Nucleus accumbens (tissue), 56 donors: Measurements from ENCODE around the gene EFR3B.

Experiments used
- DNase-seq, 56 donors: peaks; one replicate each; lab custom pipeline; 2025; lab: John Stamatoyannopoulos, UW

Gene EFR3B

DNA sequence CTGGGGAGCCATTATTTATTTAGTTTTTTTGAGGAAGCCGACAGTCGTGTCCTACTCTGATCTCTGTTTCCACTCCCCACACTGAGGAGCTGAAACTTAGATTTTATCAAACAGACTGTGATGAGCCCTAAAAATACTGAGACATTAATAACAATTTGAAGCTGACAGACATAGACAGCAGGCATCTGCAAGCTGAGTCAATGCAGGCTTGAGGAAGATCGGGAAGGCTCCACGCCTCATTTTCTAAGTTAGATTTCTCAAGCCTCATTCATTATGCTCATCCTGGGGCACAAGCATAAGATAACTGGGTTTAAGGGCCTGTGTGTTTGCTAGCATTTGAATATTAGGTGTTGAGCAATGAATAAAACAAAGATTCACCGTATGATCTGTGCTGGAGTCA is 26.3 kb downstream of the EFR3B start:
- DNase-seq, result peak in 4 of 56 donors; percentile 22 to 38 (median 27)

DNA sequence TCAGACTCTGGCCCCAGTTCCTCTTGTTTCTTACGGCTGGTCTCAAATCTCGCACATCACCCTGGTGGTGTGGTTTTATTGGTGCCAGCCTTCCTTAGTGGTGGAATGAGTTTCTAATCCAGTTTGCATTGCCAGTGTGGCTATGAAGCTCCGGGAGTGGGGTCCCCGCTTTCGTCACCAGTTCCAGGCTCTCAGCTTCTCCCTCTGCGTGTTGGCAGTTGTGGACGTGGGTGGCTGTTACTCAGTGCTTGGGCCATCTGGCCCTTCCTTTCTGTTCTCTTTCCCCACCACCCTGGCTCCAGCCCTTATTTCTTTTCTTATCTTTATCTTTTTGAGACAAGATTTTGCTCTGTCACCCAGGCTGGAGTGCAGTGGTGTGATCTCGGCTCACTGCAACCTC is 30.1 kb downstream of the EFR3B start:
- DNase-seq, result no peak

DNA sequence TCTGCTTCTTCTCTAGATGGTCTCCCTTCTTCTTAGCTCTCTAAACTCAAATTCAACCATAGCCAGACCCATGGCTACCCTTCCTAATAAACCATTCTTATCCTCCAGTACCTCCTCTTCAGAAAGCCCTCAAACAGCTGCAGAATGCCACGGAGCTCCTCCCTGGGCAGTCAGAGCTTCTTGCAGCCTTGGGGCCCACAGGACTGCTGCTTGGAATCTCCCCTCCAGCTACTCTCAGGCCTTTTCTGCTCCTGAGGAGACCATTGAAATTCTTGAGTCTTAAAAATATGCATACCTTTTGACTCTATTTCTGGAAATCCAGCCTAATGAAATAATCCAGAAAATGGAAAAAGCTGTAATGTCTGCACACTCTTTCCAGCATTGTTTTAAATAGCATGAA is 30.7 kb downstream of the EFR3B start:
- DNase-seq, result no peak

DNA sequence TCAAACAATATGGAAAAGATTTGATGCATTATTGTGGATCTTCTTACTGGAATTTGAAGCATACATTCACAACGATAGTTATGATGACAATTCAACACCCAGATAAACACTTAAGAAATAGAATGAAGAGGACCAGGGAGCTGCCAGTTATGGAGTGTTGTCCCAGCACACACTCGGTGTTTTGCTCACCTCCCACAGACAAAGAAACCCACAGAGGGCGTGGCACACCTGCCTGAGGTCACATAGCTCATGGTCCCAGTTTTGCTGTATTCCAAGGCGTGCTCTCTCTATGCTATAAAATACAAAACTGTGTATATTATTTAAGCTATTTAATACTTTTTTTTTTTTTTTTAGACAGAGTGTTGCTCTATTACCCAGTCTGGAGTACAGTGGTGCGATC is 31.1 kb downstream of the EFR3B start:
- DNase-seq, result no peak

DNA sequence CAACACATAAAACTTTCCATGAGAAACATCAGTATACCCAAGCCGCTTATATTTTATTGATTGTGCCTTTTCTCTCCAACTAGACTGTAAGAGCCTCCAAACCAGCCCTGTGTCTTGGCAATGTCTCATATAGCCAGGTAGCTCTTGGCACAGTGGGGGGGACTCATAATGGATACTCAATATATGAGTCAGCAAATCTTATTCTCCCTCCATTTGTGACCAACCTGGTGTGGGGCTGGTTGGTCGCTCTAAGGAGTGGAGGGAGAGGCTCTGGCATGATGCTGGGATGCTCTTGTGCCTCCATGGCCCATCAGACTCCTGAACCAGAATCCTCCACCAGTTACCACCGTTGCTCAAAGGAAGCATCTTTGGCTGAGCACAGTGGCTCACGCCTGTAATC is 32.0 kb downstream of the EFR3B start:
- DNase-seq, result no peak

DNA sequence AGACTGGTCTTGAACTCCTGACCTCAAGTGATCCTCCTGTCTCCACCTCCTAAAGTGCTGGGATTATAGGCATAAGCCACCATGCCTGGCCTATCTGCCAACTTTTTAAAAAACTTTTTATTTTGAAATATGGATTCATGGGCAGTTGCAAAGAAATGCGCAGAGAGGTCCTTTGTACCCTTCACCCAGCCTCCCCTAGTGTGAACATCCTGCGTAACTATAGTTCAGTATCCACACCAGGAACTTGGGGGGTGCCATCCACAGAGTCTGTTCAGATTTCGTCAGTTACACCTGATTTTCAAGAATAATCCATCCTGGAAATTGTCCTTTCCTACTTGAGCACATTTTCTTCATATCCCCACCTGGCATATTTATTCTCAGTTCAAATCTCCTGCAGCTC is 33.0 kb downstream of the EFR3B start:
- no peak for DNase-seq

DNA sequence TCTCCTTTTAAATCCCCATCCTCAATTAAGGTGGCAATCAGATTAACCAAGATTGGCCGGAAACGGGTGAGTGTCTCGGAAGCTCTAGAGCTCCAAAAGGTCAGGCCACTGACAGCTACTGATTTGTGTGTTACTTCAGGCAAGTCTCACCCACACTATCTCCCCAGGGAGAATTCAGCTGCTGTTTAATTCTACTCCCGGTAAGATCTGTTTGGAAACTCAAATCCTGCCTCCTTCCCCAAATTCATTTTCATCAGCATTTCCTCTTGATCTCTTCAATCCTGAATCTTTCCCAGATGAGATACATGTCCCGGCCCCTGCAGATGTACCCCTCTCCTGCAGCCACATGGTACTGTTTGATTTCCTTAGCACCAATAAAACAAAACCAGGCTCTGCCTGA is 34.9 kb downstream of the EFR3B start:
- peak in 2 of 56 donors; percentile 7 to 16 for DNase-seq

DNA sequence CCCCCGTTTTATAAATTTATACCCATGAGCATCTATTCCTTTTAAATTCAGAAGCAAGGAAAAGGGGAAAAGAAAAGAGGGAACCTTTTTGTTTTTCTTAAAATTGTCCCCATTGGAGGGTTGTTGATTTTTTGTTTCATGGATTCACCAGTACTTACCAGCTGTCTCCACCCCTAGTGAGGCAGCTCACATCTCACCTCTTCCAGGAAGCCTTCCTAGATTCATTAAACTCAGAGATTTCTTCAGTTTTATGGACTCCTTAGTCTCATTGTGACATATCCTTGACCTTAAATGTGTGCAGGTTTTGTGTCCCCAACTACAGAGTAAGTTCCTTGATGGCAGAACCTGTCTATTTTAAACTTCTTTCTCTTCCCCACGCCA is 35.9 kb downstream of the EFR3B start:
- DNase-seq, result no peak

DNA sequence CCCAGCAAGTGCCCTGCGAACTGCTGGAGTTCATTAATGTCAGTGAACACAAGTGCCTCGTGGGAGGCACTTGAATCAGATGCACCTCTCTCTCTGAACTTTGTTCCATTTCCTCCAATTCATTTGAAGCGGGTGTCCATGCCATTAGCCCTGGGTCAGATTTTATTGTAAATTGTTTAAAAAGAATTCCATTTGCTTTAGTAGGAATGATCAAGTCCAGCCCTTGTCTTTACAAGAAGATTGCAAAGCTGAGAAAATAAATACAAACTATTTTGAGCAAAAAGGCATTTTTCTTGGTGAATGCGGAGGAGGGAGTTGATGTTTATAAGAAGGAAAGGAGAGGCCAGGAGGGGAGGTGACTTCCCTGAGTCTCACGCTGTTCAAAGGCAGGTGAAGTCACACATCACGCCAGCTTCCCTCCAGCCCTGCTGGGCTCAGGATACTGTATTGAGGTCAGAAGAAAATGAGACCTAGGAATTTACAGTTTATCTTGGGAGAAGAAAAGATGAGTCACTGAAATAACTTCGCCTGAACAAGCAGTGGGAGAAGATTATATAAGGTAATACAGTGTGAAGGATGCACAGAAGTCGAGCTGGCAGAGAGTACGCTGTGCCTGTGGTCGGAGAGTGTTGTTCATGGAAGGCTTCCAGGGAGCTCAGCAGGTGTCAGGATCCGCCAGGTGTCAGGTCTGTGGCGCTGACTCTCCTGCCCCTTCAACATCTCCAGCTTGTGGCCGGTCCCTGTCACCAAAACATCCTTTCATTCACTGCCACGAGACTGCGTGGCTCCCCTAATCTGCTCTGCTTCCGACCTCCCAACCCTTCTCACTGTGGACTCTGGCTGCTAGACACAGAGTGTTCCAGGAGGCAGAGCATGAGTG is 36.5 kb downstream of the EFR3B start:
- peak in 8 of 56 donors; percentile 11 to 48 (median 34) for DNase-seq

DNA sequence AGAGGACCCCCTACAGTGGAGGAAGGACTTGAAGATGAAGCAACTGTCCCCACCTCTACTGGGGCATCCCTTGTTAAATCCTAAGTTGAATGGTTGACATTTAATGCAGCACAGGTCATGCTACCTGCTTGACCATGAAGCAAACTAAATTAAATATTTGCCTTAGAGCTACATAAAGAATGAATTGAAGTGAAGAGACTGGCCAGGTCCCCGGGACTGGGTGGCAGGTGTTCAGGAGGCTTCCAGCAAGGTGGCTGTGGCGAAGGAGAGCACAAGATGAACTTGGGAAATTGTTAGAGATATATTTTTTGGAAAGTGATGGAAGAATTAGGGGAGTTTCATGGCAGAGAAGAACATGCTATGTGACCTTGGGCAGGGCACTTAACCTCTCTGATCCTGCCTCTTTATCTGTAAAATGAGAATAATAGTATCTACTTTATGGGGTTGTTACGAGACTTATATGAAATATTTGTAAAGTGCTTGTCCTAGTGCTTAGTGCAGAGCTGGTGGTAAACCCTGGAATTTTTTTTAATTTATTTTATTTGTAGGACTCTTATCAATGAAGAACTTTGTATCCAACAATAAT is 37.3 kb downstream of the EFR3B start:
- DNase-seq, result no peak

DNA sequence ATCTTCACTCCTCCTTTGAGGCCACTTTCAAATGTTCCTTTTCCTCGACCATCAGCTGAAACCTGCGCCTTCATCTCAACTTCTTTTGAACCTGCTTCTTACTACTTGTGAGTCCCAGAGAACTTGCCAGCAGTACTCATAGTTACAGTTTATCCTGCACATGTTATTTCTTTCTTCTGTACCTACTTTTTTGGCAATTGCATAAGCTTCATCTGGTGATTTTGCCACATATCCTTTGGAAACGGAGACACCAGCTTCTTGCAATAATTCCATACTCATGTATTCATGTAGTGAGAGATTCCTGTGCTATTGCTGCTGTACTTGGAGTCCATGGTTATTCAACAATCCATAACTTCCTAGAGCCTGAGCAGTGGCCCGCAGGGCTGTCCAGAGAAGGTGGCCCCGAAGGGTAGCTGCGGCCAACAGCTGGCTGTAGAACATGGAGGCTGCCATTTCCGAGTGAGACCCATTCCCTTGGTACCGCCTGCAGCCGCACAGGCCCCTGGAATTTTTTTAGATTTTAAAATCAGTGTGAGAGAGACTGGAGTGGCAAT is 39.4 kb downstream of the EFR3B start:
- no peak for DNase-seq

DNA sequence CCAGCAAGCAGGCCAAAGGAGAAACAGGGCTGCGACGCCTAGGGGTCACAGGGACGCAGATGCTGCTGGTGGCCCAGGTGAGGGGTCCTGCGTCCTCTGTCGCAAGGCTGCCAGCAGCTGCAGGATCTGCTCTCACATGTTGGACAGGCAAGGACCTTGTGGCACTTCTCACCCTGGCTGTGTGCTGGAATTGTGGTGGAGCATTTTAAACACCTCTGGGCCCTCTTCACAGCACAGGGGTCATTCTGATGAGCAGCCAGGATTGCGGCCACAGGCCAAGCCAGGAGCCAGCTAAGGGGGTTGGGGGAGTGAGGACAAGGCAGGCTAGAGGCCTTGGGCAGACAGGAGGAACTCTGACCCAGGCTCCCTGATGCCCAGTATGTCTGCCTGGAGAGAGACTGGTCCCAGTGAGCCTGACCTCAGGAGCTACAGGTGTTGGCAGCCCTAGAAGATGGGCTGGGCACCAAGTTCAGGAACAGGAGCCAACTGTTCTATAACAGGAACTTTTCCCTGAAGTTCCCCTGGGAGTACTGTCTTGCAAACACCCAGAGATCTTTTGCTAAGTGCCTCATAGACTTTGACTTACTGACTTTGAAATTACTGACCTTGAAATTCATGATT is 40.2 kb downstream of the EFR3B start:
- DNase-seq, result no peak

DNA sequence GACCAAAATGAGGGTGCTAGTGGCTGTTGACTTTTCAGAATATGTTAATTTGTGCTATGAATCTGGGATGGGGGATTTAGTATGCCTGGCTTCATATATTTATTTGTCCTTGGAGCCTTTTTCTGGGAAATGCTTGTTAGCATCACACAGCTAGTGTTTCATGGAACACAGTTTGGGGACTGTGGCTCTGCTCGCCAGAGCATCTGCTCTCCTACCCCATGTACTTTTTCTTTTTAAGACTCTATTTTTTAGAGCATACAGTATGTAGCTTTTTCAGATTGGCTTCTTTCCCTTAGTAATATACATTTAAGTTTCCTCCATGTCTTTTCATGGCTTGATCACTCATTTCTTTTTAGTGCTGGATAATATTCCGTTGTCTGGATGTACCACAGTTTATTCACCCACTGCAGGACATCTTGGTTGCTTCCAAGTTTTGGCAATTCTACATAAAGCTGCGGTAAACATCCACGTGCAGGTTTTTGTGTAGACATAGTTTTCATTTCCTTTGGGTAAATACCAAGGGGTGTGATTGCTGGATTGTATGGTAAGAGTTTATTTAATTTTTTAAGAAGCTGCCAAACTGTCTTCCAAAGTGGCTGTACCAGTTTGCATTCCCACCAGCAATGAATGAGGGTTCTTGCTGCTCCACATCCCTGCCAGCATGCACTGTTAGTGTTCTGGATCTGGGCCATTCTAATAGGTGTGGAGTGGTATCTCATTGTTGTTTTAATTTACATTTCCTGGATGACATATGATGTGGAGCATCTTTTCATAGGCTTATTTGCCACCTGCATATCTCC is 44.1 kb downstream of the EFR3B start:
- no peak for DNase-seq

DNA sequence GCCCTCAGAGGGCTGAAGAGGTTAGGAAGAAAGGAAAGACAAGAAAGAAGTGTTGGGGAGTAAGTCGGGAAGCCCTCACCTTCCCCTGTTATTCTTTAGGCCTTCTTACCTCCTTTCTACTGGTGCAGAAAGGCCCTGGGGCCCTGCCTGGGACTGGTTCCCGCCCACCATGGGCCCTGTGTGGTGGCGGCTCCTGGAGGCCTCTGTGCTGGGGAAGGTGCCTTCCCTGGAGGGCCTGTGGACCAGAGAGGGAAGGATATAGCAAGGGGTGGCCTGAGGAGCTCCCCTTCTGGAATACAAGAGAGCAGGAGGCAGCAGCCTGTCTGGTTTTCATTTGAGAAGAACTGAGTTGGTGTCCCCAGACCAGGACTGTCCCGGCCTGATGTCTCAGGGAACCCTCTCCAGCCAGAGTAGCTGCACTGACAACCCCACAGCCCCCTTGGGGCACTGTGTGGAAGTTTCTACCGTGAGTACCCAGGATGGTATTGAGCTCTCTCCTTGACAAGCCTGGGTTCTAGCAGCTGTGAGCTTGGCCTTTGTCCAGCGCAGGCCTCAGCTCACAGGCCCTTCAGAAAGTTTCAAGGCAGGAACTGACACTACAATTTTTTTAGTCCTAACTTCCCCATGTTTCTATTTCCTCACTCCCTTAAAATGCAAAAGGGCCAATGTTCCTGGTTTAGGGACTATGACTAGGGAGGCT is 47.1 kb downstream of the EFR3B start:
- no peak for DNase-seq

DNA sequence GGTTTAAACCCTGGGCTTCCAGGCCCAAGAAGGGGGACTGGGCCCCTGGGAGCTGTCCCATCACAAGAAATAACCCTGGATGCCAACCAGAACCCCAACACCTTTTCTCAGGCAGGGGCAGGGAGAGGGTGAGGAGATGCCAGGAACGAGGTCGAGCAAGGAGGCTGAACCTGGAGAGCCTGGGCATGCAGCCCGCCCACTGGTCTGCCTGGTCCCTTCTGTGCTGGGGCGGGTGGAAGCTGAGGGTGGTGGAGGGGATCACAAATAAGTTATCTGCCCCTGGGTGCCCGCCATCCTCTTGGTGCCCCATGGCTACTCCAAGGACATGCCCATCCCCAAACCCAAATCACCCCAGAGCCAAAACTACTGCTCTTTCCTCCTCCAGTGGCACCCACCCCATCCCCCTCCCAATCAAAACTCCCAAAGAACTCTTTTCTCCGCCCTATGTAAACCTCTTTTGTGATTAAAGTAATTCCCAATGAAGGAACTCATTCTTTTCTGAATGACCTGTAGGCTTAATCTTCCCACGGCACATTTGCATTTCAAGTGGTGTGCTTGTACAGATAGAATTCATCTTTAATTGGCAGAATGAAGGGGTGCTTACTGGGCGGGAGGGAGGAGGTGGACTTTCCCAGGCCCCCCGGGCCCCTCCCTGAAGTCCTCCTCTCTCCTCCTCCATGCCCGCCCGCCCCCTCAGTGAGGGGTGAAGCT is 47.9 kb downstream of the EFR3B start:
- DNase-seq, result no peak

DNA sequence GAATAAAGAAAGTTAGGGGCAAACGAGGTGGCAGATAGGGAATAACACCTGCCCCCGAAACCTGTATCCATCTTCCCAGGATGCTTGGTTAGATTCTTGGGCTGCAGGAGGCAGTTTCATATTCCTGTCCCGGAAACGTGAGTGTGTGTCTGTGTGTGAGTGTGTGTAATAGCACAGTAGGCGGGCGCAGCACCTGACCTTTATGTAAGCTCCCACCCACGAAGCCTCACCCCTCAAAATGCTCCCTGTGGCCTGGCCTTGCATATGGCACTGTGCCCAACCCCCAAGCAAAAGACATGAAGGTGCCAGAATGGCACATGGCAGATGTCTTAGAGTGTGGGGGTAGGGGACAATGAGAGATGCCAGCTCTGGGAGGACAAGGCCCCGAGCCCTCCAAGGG is 48.9 kb downstream of the EFR3B start:
- peak in 2 of 56 donors; percentile 20 to 34 for DNase-seq

DNA sequence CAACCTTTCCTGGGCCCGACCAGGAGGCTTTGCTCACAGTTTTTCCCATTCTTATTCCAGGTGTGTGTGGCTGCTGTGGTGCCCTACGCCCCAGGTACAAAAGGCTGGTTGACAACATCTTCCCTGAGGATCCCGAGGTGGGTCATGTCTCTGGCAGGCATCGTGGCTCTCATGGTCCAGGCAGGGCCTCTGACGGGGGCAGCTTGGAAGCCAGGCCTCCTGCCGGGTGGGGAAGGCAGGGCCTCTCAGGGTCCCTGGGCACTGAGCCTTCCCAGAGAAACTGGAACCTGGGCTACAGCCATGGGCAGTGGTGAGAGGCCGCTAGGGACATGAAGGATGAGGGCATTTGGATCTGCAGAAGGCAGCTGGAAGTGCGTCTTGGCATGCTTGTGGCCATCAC is 49.4 kb downstream of the EFR3B start:
- DNase-seq, result no peak

DNA sequence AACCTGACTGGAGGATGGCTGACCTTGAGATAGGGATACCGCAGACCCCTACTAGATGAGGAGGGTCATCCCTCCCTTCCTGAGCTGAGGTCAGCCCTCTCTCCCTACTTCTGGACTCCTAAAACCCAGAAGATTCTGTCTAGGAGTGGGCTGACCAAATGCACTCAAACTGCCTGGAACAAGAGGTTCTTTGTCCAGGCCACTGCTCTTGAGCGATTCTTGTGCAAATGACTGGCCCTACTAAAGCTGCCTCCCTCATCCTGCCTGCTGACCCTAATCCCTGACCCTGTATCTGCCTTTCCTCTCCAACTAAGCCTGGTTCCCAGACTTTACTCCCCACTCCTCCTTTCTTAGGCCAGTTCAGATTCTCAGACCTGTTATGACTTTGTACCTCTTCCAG is 56.2 kb downstream of the EFR3B start:
- DNase-seq, result peak in 5 of 56 donors; percentile 16 to 29 (median 26)
